ENCODE data around the gene ALOXE3. TPM values are rescaled to one million over a fixed set of nuclear protein-coding genes. Genes with fewer than 3 reads are reported as not detected.

Gene ALOXE3
- total RNA-seq, 4 donors from 2014 or later: not detected

DNA sequence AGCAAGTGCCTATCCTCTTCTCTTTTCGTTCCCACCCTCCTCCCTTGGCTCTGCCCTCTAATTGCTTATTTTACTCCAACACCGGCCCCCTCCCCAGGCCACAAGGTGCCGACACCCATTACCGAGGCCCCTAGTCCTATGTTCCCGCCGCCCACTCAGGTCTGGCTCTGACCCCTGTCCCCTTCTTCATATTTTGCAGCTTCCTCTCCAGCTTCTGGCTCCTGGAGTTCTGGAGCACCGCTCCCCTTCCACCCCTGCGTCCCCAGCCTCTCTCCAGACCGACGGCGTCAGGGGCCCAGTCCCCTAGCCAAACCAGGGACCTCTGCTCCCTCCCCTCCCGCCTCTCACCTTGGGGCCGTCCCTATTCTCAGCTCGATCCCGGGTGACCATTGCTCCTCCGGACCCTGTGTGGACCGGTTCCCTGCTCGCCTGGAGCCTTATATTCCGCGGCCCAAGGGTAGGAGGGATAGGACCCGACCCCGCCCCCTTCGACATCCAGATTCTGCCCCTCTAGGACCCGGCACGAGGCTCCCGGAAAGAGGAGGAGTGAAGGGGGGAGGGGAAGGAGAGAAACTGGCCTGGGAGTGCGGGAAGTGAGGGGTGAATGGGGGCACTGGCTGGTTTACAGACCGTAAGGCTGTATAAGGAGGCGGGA lies 5.5 kb upstream of the ALOXE3 start, which contains the start of gene HES7:
HES7 (minus strand) TSS at position 412 of the 655 bp plus-strand sequence; CDS start at position 390, 22 bp downstream.
- TF ChIP-seq, protein P1, sequence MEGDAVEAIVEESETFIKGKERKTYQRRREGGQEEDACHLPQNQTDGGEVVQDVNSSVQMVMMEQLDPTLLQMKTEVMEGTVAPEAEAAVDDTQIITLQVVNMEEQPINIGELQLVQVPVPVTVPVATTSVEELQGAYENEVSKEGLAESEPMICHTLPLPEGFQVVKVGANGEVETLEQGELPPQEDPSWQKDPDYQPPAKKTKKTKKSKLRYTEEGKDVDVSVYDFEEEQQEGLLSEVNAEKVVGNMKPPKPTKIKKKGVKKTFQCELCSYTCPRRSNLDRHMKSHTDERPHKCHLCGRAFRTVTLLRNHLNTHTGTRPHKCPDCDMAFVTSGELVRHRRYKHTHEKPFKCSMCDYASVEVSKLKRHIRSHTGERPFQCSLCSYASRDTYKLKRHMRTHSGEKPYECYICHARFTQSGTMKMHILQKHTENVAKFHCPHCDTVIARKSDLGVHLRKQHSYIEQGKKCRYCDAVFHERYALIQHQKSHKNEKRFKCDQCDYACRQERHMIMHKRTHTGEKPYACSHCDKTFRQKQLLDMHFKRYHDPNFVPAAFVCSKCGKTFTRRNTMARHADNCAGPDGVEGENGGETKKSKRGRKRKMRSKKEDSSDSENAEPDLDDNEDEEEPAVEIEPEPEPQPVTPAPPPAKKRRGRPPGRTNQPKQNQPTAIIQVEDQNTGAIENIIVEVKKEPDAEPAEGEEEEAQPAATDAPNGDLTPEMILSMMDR (IDR thresholded peaks at IDR 0.05; ENCODE audit: low read depth): no peak

DNA sequence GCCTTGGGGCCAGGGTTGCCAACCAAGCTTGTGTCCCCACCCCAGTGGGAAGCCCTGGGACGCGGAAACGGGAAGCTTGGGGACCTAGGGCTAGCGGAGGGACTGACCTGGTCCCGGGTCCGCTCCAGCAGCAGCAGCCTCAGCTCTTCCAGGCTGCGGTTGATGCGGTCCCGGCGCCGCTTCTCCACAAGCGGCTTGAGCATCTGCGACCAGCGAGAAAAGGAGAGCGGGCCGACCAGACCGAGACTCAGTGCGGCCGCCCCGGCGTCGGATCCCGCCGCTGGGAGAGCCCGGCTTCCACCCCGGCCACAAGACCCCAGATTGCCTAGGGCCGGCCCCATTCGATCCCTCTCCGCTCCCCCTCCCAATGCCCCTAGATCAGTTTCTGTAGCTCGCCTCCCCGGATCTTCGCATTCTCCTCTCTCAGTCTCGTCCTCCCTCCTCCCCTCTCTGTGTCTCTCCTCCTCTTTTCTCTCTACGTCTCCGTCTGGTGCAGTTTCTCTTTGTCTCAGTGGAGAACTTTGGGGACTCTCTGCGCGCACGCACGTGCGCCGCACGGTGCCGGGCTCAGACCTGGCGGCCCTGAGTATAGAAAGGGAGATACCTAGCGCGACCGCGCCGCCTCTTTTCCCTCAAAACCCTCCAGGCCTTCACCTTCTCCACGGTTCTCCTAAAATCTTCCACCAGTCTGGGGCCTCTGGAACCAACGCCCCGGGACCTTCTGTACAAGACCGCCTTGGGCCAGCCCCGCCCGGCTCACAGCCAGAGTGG lies 4.8 kb upstream of the ALOXE3 start:
- TF ChIP-seq, protein P1 (IDR thresholded peaks at IDR 0.05; ENCODE audit: low read depth): no peak

DNA sequence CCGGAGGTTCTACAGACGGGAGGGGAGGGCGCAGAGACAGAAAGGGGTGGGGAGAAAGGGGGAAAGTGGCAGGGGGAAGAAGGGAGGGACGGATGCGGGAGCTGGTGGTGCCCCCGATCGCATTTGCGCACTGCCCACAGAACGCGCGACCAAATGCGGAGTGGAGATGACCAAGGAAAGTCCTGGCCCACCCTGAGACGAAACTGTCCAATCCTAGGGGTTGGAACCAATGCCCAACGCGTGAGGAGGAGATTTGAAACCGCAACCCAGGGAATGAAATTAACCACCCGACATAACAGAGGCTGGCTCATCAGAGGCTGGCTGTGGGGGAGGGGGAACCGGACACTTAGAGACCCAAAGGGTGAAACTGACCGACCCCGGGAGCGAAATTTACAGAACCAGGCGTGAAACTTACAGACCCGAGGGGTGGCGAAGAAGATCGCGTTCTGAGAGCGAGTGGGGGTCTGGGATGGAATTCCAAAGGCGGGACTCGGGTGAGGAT lies 4.2 kb upstream of the ALOXE3 start:
- TF ChIP-seq, protein P1 (IDR thresholded peaks at IDR 0.05; ENCODE audit: low read depth): no peak

DNA sequence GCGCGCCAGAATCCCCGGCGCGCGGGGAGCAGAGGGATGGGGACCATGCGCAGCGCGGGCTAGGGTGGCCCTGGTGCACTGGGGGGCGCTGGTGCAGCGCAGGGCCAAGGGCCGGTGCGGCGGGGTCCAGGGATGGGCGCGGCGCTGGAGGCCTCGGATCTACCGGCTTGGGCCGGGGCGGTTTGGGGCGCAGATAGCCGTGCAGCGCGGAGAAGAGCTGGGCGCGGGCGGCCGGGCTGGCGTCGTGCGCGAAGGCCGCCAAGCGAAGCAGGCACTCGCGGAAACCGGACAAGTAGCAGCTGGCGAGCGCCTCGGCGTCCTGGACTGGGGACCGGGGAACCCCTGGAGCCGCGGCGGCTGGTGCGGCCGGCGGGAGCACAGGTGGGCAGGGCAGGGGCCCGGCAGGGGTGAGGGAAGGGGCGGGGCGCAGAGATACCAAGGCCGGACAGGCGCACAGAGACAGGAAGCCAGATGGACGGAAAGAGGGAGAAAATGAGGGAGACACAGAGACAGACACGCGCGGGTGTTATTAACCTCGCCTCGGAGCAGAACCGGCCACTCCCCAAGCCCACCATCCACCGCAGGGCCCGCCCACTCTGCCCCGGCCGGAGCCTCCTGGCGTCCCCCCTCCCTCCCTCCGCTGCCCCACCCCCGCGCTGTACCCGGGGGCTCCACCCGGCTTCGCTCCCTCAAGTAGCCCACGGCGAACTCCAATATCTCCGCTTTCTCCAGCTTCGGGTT lies 3.5 kb upstream of the ALOXE3 start:
- TF ChIP-seq, protein P1 (IDR thresholded peaks at IDR 0.05; ENCODE audit: low read depth): no peak

DNA sequence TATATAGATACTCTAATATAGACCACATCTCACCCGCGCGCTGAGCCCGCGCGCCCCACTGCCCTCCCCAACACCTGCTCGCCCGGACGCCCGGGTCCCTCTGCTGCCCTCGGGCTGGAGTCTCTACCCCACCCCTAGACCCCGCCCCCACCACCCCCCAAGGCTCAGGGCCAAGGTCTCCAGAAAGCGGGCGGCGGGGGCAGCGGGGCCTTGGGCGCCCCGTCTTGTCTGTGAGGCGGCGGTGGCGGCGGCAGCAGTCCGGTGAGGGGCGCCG lies 3.0 kb upstream of the ALOXE3 start:
- TF ChIP-seq, protein P1 (IDR thresholded peaks at IDR 0.05; ENCODE audit: low read depth): no peak

DNA sequence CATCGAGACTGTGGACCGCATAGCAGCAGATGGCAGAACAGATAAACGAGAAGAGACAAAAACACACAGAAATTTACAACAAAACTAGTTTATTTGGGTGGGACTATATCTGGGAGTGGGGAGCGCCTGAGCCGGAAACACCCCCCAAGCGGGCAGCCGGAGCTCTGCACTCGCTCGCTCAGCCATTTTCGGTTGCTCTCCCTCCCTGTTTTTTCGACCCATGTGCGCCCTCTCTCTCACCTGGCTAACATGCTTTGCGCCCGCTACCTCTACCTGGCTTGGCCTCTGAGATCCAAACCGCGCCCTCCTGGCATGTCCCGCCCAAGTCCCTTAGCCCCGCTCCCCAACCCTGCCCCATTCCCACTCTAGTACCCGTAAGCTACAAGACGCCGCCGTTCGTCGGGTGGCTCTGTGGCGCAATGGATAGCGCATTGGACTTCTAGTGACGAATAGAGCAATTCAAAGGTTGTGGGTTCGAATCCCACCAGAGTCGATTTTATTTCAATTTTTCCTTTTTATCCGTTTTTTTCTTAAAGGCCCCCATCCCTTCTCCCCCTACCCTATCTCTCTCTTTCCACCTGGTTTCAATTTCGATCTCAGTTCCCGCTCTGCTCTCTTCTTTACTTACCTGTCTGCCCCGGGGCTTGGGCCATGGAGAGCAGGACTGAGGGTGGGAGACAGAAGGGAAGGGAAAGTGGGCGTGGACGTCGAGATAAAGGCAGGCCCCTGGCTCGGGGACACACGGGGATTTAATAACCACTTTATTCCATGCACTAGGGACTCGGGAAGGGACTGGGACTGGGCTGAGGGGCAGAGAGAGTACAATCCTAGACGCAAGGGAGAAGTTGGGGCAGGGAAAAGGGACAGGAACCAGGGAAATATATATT lies 2.4 kb upstream of the ALOXE3 start:
- TF ChIP-seq, protein P1 (IDR thresholded peaks at IDR 0.05; ENCODE audit: low read depth): no peak
